GM12878 (cell line): ENCODE results near the gene SCGB1C2. TPM values are rescaled to one million over a fixed set of nuclear protein-coding genes. Genes with fewer than 3 reads are reported as not detected.
A peak's percentile ranks its signal among the peaks of the same experiment; 100 is the strongest.

Source experiments
- ATAC-seq: fragments of 200-7000 bp; cut with Tn5 transposase; 3 replicates; pipeline ENCODE4 v1.9.1; 2020; ENCODE audit warnings: mild to moderate bottlenecking, moderate library complexity
- BruUV-seq: library from RNA; stranded (reverse); fragments of 400-500 nt; replicated peaks from 2 replicates; lab custom pipeline; 2021; lab: Mats Ljungman, UMichigan
- CTCF ChIA-PET: fragments of 300-600 bp; sonication (Branson Sonifier 250); formaldehyde crosslinking; extraction: SDS; loops from one replicate; lab custom pipeline; 2021; ENCODE audit warnings: inconsistent platforms; lab: Yijun Ruan, JAX
- POLR2A ChIA-PET: fragments of 350-600 bp; formaldehyde crosslinking; extraction: SDS; loops from one replicate; lab custom pipeline; 2021; ENCODE audit warnings: inconsistent platforms; lab: Charles Lee
- RAD21 ChIA-PET: fragments of 300-600 bp; sonication (Branson Sonifier 250); formaldehyde crosslinking; loops from one replicate; lab custom pipeline; 2023; ENCODE audit warnings: antibody characterized with exemption; ENCODE audit not compliant: unreplicated experiment; lab: Charles Lee
- SMC1A ChIA-PET: fragments of 300-600 bp; sonication (Branson Sonifier 250); formaldehyde crosslinking; loops from one replicate; lab custom pipeline; 2023; ENCODE audit not compliant: unreplicated experiment, uncharacterized antibody; lab: Charles Lee
- DNase-seq: peaks from one replicate; pipeline ENCODE4 v3.0.0-alpha.2; 2011; ENCODE audit warnings: low read depth, low spot score
- FAIRE-seq: peaks from 3 replicates; lab custom pipeline; 2011; peaks lifted over from hg19 to GRCh38; lab: Jason Lieb, UNC
- H2AFZ ChIP-seq: 2 replicates; pipeline ENCODE4 v1.6.0; 2011; ENCODE audit warnings: low read depth, low read length, control low read depth; ENCODE audit not compliant: control insufficient read depth
- H3K27ac ChIP-seq: 2 replicates; pipeline ENCODE4 v1.5.1; 2011; ENCODE audit warnings: control low read depth; ENCODE audit not compliant: control insufficient read depth, insufficient read depth
- H3K27me3 ChIP-seq, 2 experiments: replicated peaks in 1 of 2; 2 replicates each; pipeline versions ENCODE4 v1.6.0 to v1.6.1; 2011; ENCODE audit warnings: low read length in 1 of 2; ENCODE audit not compliant: control insufficient read depth in 2 of 2, insufficient read depth in 2 of 2
- H3K36me3 ChIP-seq, 2 experiments: 2 replicates each; pipeline ENCODE4 v1.5.1; 2011; ENCODE audit warnings: low read length in 1 of 2; ENCODE audit not compliant: control insufficient read depth in 2 of 2, insufficient read depth in 2 of 2
- H3K4me1 ChIP-seq: 2 replicates; pipeline ENCODE4 v1.6.1; 2011; ENCODE audit warnings: mild to moderate bottlenecking, low read length, moderate library complexity, mixed read lengths; ENCODE audit not compliant: control insufficient read depth, insufficient read depth
- H3K4me2 ChIP-seq: 2 replicates; pipeline ENCODE4 v1.6.0; 2011; ENCODE audit warnings: control low read depth; ENCODE audit not compliant: control insufficient read depth, insufficient read depth
- H3K4me3 ChIP-seq: fragments of 200-600 bp; sonication (generic); 2 replicates; pipeline ENCODE4 v1.5.1; 2016
- H3K79me2 ChIP-seq: 2 replicates; pipeline ENCODE4 v1.6.0; 2011; ENCODE audit warnings: low read length; ENCODE audit not compliant: control insufficient read depth, insufficient read depth
- H3K9ac ChIP-seq: 2 replicates; pipeline ENCODE4 v1.8.0; 2011; ENCODE audit warnings: low read length, control low read depth, mixed read lengths; ENCODE audit not compliant: control insufficient read depth, insufficient read depth
- H3K9me3 ChIP-seq: replicated peaks from 3 replicates; pipeline ENCODE4 v1.5.1; 2011; ENCODE audit warnings: mild to moderate bottlenecking, low read length; ENCODE audit not compliant: control insufficient read depth, insufficient read depth
- H4K20me1 ChIP-seq: 2 replicates; pipeline ENCODE4 v1.6.0; 2011; ENCODE audit not compliant: control insufficient read depth, insufficient read depth
- BRCA1 ChIP-seq: IDR thresholded peaks from 2 replicates; pipeline ENCODE4 v1.6.1; 2011; ENCODE audit warnings: low read depth, low read length, improper control_type of control experiment
- IKZF2 ChIP-seq, 2 experiments: fragments of 450-650 bp; IDR thresholded peaks; 2 replicates each; pipeline ENCODE4 v1.6.1; 2017; ENCODE audit warnings: mild to moderate bottlenecking in 2 of 2, moderate library complexity in 2 of 2
- MTA3 ChIP-seq: IDR thresholded peaks from 2 replicates; pipeline ENCODE4 v1.6.1; 2012; ENCODE audit warnings: low read length, inconsistent platforms, borderline replicate concordance
- PAX5 ChIP-seq: IDR thresholded peaks from 2 replicates; pipeline ENCODE4 v1.6.1; 2011; ENCODE audit warnings: low read depth, low read length, borderline replicate concordance
- PBX3 ChIP-seq: IDR thresholded peaks from 2 replicates; pipeline ENCODE4 v1.6.1; 2011; ENCODE audit warnings: mild to moderate bottlenecking, low read depth, low read length, moderate library complexity; ENCODE audit not compliant: insufficient replicate concordance
- PRDM15 ChIP-seq: fragments of 450-650 bp; formaldehyde crosslinking; IDR thresholded peaks from 2 replicates; pipeline ENCODE4 v1.4.0; 2020; ENCODE audit warnings: mild to moderate bottlenecking, moderate library complexity
- RAD21 ChIP-seq: IDR thresholded peaks from 2 replicates; pipeline ENCODE4 v1.6.1; 2011; ENCODE audit warnings: mild to moderate bottlenecking, low read depth, low read length, moderate library complexity; ENCODE audit not compliant: insufficient read depth
- RELB ChIP-seq: fragments of 450-650 bp; IDR thresholded peaks from 2 replicates; pipeline ENCODE4 v1.6.1; 2017; ENCODE audit warnings: low read depth, mild to moderate bottlenecking, moderate library complexity
- STAT1 ChIP-seq: fragments of 450-650 bp; conservative IDR thresholded peaks from 2 replicates; pipeline ENCODE4 v1.6.1; 2014; ENCODE audit warnings: antibody characterized with exemption, mild to moderate bottlenecking
- TCF7 ChIP-seq: IDR thresholded peaks from 2 replicates; pipeline ENCODE4 v1.6.1; 2014; ENCODE audit warnings: antibody characterized with exemption, borderline replicate concordance
- YY1 ChIP-seq: IDR thresholded peaks from 2 replicates; pipeline ENCODE4 v1.6.1; 2011; ENCODE audit warnings: low read depth, mild to moderate bottlenecking, low read length
- ZBED1 ChIP-seq: IDR thresholded peaks from 2 replicates; pipeline ENCODE4 v1.6.1; 2016; ENCODE audit warnings: borderline replicate concordance
- ZNF24 ChIP-seq: fragments of 450-650 bp; IDR thresholded peaks from 2 replicates; pipeline ENCODE4 v1.6.1; 2017; ENCODE audit warnings: antibody characterized with exemption, mild to moderate bottlenecking
- WGBS: methylation state at CpG from one replicate; pipeline ENCODE4 v1.1.6; 2016; ENCODE audit warnings: low lambda C conversion rate; ENCODE audit not compliant: insufficient replicate concordance, insufficient coverage; ENCODE audit errors: missing lambda C conversion rate; 5-methylcytosine and 5-hydroxymethylcytosine counted together
- in situ Hi-C: fragments of 300-500 bp; cut with MboI; formaldehyde crosslinking; loops from 9 replicates; pipeline ENCODE4 v1.14.3; 2018; ENCODE audit warnings: mixed read lengths
- intact Hi-C: fragments of 100-400 bp; cut with micrococcal nuclease; formaldehyde crosslinking; loops from one replicate; pipeline ENCODE4 v1.14.2; 2022; ENCODE audit not compliant: unreplicated experiment
- polyA plus RNA-seq, 11 experiments: library from polyadenylated mRNA; depleted of rRNA in 4 of 11; unstranded in 6 of 11; stranded (reverse) in 5 of 11; fragments of >200 nt; fragmentation: Nextera tagmentation in 4 of 11; fragmentation: Illumina TruSeq in 1 of 11; extraction: Ambion mirVana in 4 of 11; extraction: Trizol in 1 of 11; gene quantifications; 1 replicate in 1 of 11; 2 replicates in 10 of 11; pipeline versions ENCODE4 v1.2.1 to v1.2.3, GENCODE V29; 2011 to 2016; ENCODE audit warnings: inconsistent platforms in 2 of 11, missing spikeins in 2 of 11, low read depth in 1 of 11
- total RNA-seq, 4 experiments: library from RNA; depleted of rRNA in 3 of 4; stranded (reverse); fragments of >200 nt in 3 of 4; fragmentation: Illumina TruSeq in 1 of 4; extraction: Trizol in 1 of 4; gene quantifications; 2 replicates each; pipeline versions ENCODE4 v1.2.1 to v1.2.3, GENCODE V29; 2013 to 2021

SCGB1C2 gene
- total and polyA plus RNA-seq, 10 of the 15 experiments (the other 5 are each of a cell fraction or from before 2014, with no cell fraction given), result not detected

- H3K9me3 ChIP-seq, result no peaks in the 10 kb centered on the region; the same call in 2 of the 3 replicates
- ChIA-PET POLR2A (no interaction called here), SMC1A (interaction anchor here (0.5 to 1.1 kb wide), 3 partner anchors 144 to 248 kb away, joined by 3 to 4 read pairs (median 3); no protein-coding TSS in a partner anchor), CTCF (interaction anchor here (0.8 to 1.6 kb wide), 7 partner anchors 10 to 816 kb away, joined by 3 to 9 read pairs (median 4); no protein-coding TSS in a partner anchor), RAD21 (interaction anchor here (0.9 kb wide), 1 partner anchor 533 kb away, joined by 5 read pairs; no protein-coding TSS in a partner anchor)
- no peak overlapping the region for H2AFZ ChIP-seq
- H3K79me2 ChIP-seq, result no peaks in the 10 kb centered on the region
- no peak overlapping the region for H3K9ac ChIP-seq
- H3K36me3 ChIP-seq, result no peaks in the 10 kb centered on the region
- no peak overlapping the region for H3K27ac ChIP-seq
- no peaks in the 10 kb centered on the region for H3K27me3 ChIP-seq
- no peak overlapping the region for H3K4me2 ChIP-seq
- peak; percentile 86 for ATAC-seq
- in situ Hi-C loops, result loop anchor here (5.0 kb wide), 1 partner anchor 148 kb away; no protein-coding TSS in a partner anchor
- H4K20me1 ChIP-seq, result no peaks in the 10 kb centered on the region
- WGBS, result 41% methylated on average over 16 of the region's 16 CpGs
- no peak overlapping the region for H3K4me3 ChIP-seq
- H3K4me1 ChIP-seq, result peaks cover 5% of the 10 kb centered on the region; the same call in 1 of the 2 replicates
- DNase-seq, result no peak
- FAIRE-seq, result no peak
- intact Hi-C loops, result loop anchor here (5.0 kb wide), 2 partner anchors 148 to 538 kb away; no protein-coding TSS in a partner anchor
- BruUV-seq, result no TSS peak
- no peak for TF ChIP-seq ZNF24
- no peak for TF ChIP-seq IKZF2 (IDR thresholded peaks at IDR 0.05)
- no peak for TF ChIP-seq PRDM15 (CRISPR knock-in tag)
- peak; percentile 59 for TF ChIP-seq RAD21
- peak; percentile 71; the same call in 1 of the 2 replicates for TF ChIP-seq PAX5
- TF ChIP-seq STAT1, result no peak
- TF ChIP-seq RELB, result no peak
- no peak for TF ChIP-seq ZBED1
- TF ChIP-seq BRCA1, result no peak
- TF ChIP-seq MTA3, result no peak
- TF ChIP-seq PBX3, result no peak
- TF ChIP-seq YY1, result 0 out of 2 replicates have a peak, but pooled peaks have one; percentile 13
- no peak for TF ChIP-seq TCF7
These were observed 27.2 kb downstream of the SCGB1C2 start for GRCh38 chr17:164303-165235.
